Peyer's patch (tissue), 4 donors: ENCODE results near the gene KRTAP5-5. TPM values are rescaled to one million over a fixed set of nuclear protein-coding genes. Genes with fewer than 3 reads are reported as not detected.
"Not testable (repeated sequence)": the region's sequence is repeated elsewhere in the genome, so short reads cannot be mapped to it uniquely, and the experiment has no call there.

Experiments
- DNase-seq, 3 donors: peaks; one replicate each; pipeline ENCODE4 v3.0.0-alpha.2; 2017 to 2019
- H3K27ac ChIP-seq, 4 donors: fragments of 200-600 bp; sonication (generic); one replicate each; pipeline ENCODE4 v1.5.1; 2016 to 2019
- H3K27me3 ChIP-seq, 2 donors: fragments of 200-600 bp; sonication (generic); one replicate each; pipeline ENCODE4 v1.5.1; 2019
- H3K36me3 ChIP-seq, 3 donors: fragments of 200-600 bp; sonication (generic); one replicate each; pipeline ENCODE4 v1.5.1; 2016 to 2019
- H3K4me1 ChIP-seq, 4 donors: fragments of 200-600 bp; sonication (generic); one replicate each; pipeline ENCODE4 v1.5.1; 2016 to 2019
- H3K4me3 ChIP-seq, 4 donors: fragments of 200-600 bp; sonication (generic); 1 replicate in 3 of 4; 2 replicates in 1 of 4; pipeline ENCODE4 v1.5.1; 2016 to 2019; ENCODE audit warnings: mild to moderate bottlenecking in 1 of 4
- H3K9me3 ChIP-seq, 4 donors: fragments of 200-600 bp; sonication (generic); one replicate each; pipeline ENCODE4 v1.5.1; 2016 to 2019; ENCODE audit warnings: mild to moderate bottlenecking in 1 of 4
- CTCF ChIP-seq, 6 experiments: fragments of 450-650 bp in 4 of 6; fragments of 200-600 bp in 2 of 6; sonication (generic) in 1 of 6; IDR thresholded peaks; one replicate each; pipeline ENCODE4 v1.5.1; 2017 to 2019; ENCODE audit warnings: antibody characterized with exemption in 6 of 6, mild to moderate bottlenecking in 3 of 6, moderate library complexity in 1 of 6
- POLR2A ChIP-seq, 2 donors: fragments of 450-650 bp; IDR thresholded peaks; one replicate each; pipeline ENCODE4 v1.5.1; 2017; ENCODE audit warnings: antibody characterized with exemption in 2 of 2, mild to moderate bottlenecking in 2 of 2, moderate library complexity in 2 of 2
- total RNA-seq, 4 donors: library from RNA; depleted of rRNA; stranded (reverse); fragments of >200 nt; gene quantifications; one replicate each; pipeline ENCODE4 v1.1.0, GENCODE V29; 2016

KRTAP5-5 gene
- total RNA-seq, 4 donors from 2014 or later = not detected

GRCh38 chr11:1598816-1599215, 30.8 kb upstream of the KRTAP5-5 start:
- H3K9me3 ChIP-seq = no peaks in the 10 kb centered on the region
- DNase-seq = no peak
- peaks cover 0 to 3% (median 0%) of the 10 kb centered on the region in 4 donors for H3K4me1 ChIP-seq
- no peak for TF ChIP-seq POLR2A (IDR thresholded peaks at IDR 0.05)
- TF ChIP-seq CTCF (IDR thresholded peaks at IDR 0.05) = no peak
- H3K27me3 ChIP-seq = no peaks in the 10 kb centered on the region
- no peaks in the 10 kb centered on the region for H3K36me3 ChIP-seq
- H3K4me3 ChIP-seq = no peak overlapping the region
- no peak overlapping the region for H3K27ac ChIP-seq

GRCh38 chr11:1600626-1601025, 28.9 kb upstream of the KRTAP5-5 start:
- peaks cover 0 to 3% (median 0%) of the 10 kb centered on the region in 4 donors for H3K4me1 ChIP-seq
- H3K4me3 ChIP-seq = no peak overlapping the region
- no peak overlapping the region for H3K27ac ChIP-seq
- H3K9me3 ChIP-seq = no peaks in the 10 kb centered on the region
- no peak for DNase-seq
- H3K27me3 ChIP-seq = no peaks in the 10 kb centered on the region
- TF ChIP-seq CTCF (IDR thresholded peaks at IDR 0.05) = no peak
- no peak for TF ChIP-seq POLR2A (IDR thresholded peaks at IDR 0.05)
- H3K36me3 ChIP-seq = no peaks in the 10 kb centered on the region

GRCh38 chr11:1601663-1602062, 27.9 kb upstream of the KRTAP5-5 start:
- H3K27ac ChIP-seq, H3K9me3 ChIP-seq, H3K4me3 ChIP-seq, H3K4me1 ChIP-seq, H3K27me3 ChIP-seq, H3K36me3 ChIP-seq, DNase-seq: not testable (repeated sequence)

GRCh38 chr11:1603629-1604028, 25.9 kb upstream of the KRTAP5-5 start:
- no peak for TF ChIP-seq POLR2A (IDR thresholded peaks at IDR 0.05)
- no peak for TF ChIP-seq CTCF (IDR thresholded peaks at IDR 0.05)
- Histone ChIP-seq H3K27ac (no peak overlapping the region), H3K4me1 (no peaks in the 10 kb centered on the region), H3K27me3 (no peaks in the 10 kb centered on the region), H3K9me3 (no peaks in the 10 kb centered on the region), H3K4me3 (no peak overlapping the region), H3K36me3 (no peaks in the 10 kb centered on the region)
- no peak for DNase-seq

GRCh38 chr11:1604181-1604580, 25.4 kb upstream of the KRTAP5-5 start:
- DNase-seq = no peak
- H3K9me3 ChIP-seq = no peaks in the 10 kb centered on the region
- H3K27me3 ChIP-seq = no peaks in the 10 kb centered on the region
- H3K4me3 ChIP-seq = no peak overlapping the region
- no peaks in the 10 kb centered on the region for H3K36me3 ChIP-seq
- no peak overlapping the region for H3K27ac ChIP-seq
- TF ChIP-seq POLR2A (IDR thresholded peaks at IDR 0.05) = no peak
- TF ChIP-seq CTCF (IDR thresholded peaks at IDR 0.05) = no peak
- no peaks in the 10 kb centered on the region for H3K4me1 ChIP-seq

GRCh38 chr11:1604711-1605110, 24.9 kb upstream of the KRTAP5-5 start:
- Histone ChIP-seq H3K9me3 (no peaks in the 10 kb centered on the region), H3K27ac (no peak overlapping the region), H3K4me3 (no peak overlapping the region), H3K27me3 (no peaks in the 10 kb centered on the region), H3K4me1 (no peaks in the 10 kb centered on the region), H3K36me3 (no peaks in the 10 kb centered on the region)
- no peak for TF ChIP-seq POLR2A (IDR thresholded peaks at IDR 0.05)
- no peak for DNase-seq

- H3K36me3 ChIP-seq, H3K9me3 ChIP-seq, H3K27me3 ChIP-seq, H3K4me1 ChIP-seq, H3K4me3 ChIP-seq: not testable (repeated sequence)
- DNase-seq = peak in 2 of 3 donors; percentile 56 to 61
- peak overlapping the region in 1 of 4 donors; percentile 64 for H3K27ac ChIP-seq
These were observed 23.7 kb upstream of the KRTAP5-5 start for GRCh38 chr11:1605923-1606322.

GRCh38 chr11:1607156-1607845, 22.3 kb upstream of the KRTAP5-5 start:
- H3K36me3 ChIP-seq, H3K27me3 ChIP-seq, H3K9me3 ChIP-seq, DNase-seq, H3K4me3 ChIP-seq, H3K27ac ChIP-seq, H3K4me1 ChIP-seq: not testable (repeated sequence)

GRCh38 chr11:1607901-1608300, 21.7 kb upstream of the KRTAP5-5 start:
- DNase-seq, H3K9me3 ChIP-seq, H3K36me3 ChIP-seq, H3K4me1 ChIP-seq, H3K27me3 ChIP-seq, H3K27ac ChIP-seq, H3K4me3 ChIP-seq: not testable (repeated sequence)
